ENCODE results near the gene BMP2K. TPM values are rescaled to one million over a fixed set of nuclear protein-coding genes. Genes with fewer than 3 reads are reported as not detected.
A peak's percentile ranks its signal among the peaks of the same experiment; 100 is the strongest.

BMP2K gene
- polyA plus RNA-seq, 2 of the 4 experiments (the other 2 are of a cell fraction): 9.9 to 19.7 TPM

DNA sequence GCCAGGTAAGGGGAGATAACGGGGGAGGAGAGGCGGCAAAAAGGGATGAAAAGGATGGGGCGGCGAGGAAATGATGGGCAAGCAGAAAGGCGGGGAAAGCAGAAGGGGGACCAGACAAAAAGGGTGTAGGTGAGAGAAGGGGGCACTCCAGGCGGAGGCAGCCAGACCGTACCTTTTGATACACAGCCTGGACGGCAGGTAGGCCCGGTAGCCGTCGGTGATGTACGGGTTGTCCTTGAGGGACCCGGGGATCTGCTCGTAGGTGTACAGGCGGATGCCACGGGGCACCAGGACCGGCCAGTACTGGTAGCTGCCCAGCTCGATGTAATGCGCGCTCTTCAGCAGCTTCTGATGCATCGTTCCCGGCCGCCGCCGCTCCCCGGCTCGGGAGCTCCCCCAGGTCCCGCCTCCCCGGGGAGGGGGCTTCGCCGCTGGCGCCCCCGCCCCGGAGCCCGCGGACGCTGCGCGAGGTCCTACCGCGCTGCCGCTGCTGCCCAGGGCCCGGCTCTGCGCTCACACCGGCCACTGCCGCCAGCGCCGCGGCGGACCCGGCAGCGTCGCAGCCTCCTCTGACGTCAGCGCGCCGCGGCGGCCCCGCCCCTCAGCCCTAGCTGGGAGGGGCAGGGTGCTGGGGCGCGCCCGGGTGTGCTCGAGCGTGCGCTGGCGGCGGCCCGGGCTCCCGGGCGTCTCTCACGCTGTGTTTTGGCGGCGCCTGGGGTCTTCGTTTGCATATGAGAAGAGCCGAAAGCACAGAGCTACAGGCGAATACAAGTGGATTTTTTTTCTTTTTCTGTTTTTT lies 162.9 kb downstream of the BMP2K start, which contains the start of gene PAQR3 (continued):
- TF ChIP-seq PBX3 (IDR thresholded peaks at IDR 0.05) (no peak), TP53 (CRISPR knock-in tag; IDR thresholded peaks at IDR 0.05) (no peak), SREBF2 (IDR thresholded peaks at IDR 0.05) (no peak), FOXS1 (CRISPR knock-in tag; IDR thresholded peaks at IDR 0.05) (no peak)
- TF ChIP-seq, protein P1, sequence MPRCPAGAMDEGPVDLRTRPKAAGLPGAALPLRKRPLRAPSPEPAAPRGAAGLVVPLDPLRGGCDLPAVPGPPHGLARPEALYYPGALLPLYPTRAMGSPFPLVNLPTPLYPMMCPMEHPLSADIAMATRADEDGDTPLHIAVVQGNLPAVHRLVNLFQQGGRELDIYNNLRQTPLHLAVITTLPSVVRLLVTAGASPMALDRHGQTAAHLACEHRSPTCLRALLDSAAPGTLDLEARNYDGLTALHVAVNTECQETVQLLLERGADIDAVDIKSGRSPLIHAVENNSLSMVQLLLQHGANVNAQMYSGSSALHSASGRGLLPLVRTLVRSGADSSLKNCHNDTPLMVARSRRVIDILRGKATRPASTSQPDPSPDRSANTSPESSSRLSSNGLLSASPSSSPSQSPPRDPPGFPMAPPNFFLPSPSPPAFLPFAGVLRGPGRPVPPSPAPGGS (IDR thresholded peaks at IDR 0.05): peak; percentile 92

DNA sequence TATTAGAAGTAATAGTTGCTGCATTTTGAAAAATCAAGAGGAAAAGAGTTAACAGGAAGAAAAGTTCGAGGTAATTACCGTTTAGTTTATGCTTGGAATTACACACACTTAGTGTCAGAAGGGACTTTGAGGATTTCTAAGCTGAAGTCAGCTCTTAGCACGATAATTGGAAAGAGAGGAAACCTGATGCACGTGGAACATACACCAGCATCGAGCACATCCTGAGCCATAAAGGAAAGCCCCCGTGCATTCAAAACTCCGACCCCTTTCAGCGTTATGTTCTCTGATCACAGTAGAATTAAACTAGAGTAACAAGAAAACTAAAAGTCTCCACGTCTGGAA lies 163.5 kb downstream of the BMP2K start:
- Histone ChIP-seq H3K4me1 (peaks cover 6% of the 10 kb centered on the region), H3K27ac (peak overlapping the region; percentile 71 to 98), H3K9me3 (no peaks in the 10 kb centered on the region), H3K4me3 (peak overlapping the region; percentile 55), H3K4me2 (peak overlapping the region; percentile 95)
- ChIA-PET CTCF (interaction anchor here (0.6 kb wide), 1 partner anchor 82 kb away, joined by 3 read pairs; no protein-coding TSS in a partner anchor), POLR2A (interaction anchor here (0.9 kb wide), 1 partner anchor 23 kb away, joined by 3 read pairs; no protein-coding TSS in a partner anchor)
- DNase-seq (ENCODE audit: low read depth in 1 of 2, low spot score in 1 of 2) (no peak), ATAC-seq (no peak; a peak in 2 of 6 replicates), FAIRE-seq (no peak)
- WGBS (ENCODE audit: missing lambda C conversion rate): 10% methylated on average over 9 of the region's 9 CpGs
- no peak for TF ChIP-seq EHF (CRISPR knock-in tag; IDR thresholded peaks at IDR 0.05)
- TF ChIP-seq, protein P2, sequence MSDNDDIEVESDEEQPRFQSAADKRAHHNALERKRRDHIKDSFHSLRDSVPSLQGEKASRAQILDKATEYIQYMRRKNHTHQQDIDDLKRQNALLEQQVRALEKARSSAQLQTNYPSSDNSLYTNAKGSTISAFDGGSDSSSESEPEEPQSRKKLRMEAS (IDR thresholded peaks at IDR 0.05): 0 out of 2 replicates have a peak, but pooled peaks have one; percentile 6

GRCh38 chr4:78940752-78941151 lies 164.6 kb downstream of the BMP2K start:
- Histone ChIP-seq H3K4me3 (no peak overlapping the region), H3K4me1 (peaks cover 6% of the 10 kb centered on the region), H3K27ac (no peak overlapping the region), H3K4me2 (no peak overlapping the region), H3K9me3 (0 out of 3 replicates have a peak, but pooled peaks cover 3% of the 10 kb centered on the region)
- FAIRE-seq (no peak), DNase-seq (ENCODE audit: low read depth in 1 of 2, low spot score in 1 of 2) (no peak), ATAC-seq (no peak)
- CTCF ChIA-PET: no interaction called here
- WGBS (ENCODE audit: missing lambda C conversion rate): 91% methylated on average over 5 of the region's 5 CpGs
- TF ChIP-seq FOSL2 (IDR thresholded peaks at IDR 0.05) (no peak), FOSL2 (CRISPR knock-in tag; IDR thresholded peaks at IDR 0.05) (no peak), NPAS2 (CRISPR knock-in tag; IDR thresholded peaks at IDR 0.05; ENCODE audit: borderline replicate concordance) (no peak), ATOH8 (CRISPR knock-in tag; IDR thresholded peaks at IDR 0.05; ENCODE audit: low read depth) (no peak), POLR2A (IDR thresholded peaks at IDR 0.05; ENCODE audit: low read length) (no peak), ELK1 (IDR thresholded peaks at IDR 0.05; ENCODE audit: low read depth, low read length) (no peak), RFX5 (IDR thresholded peaks at IDR 0.05) (no peak), CEBPB (IDR thresholded peaks at IDR 0.05) (no peak), TP53 (CRISPR knock-in tag; IDR thresholded peaks at IDR 0.05) (no peak), HMGXB4 (CRISPR knock-in tag; IDR thresholded peaks at IDR 0.05; ENCODE audit: borderline replicate concordance) (no peak), ZC3H11A (IDR thresholded peaks at IDR 0.05) (no peak), ESRRA (IDR thresholded peaks at IDR 0.05; ENCODE audit: borderline replicate concordance, low read length) (no peak), ZNF302 (CRISPR knock-in tag; IDR thresholded peaks at IDR 0.05) (no peak), TFCP2L1 (CRISPR knock-in tag; IDR thresholded peaks at IDR 0.05) (no peak), FOSB (CRISPR knock-in tag; IDR thresholded peaks at IDR 0.05) (no peak), BHLHE40 (IDR thresholded peaks at IDR 0.05; ENCODE audit: low read depth, low read length) (no peak), CBX8 (IDR thresholded peaks at IDR 0.05) (no peak), ZFP36 (IDR thresholded peaks at IDR 0.05; ENCODE audit: borderline replicate concordance, partially characterized antibody) (no peak), CHD4 (IDR thresholded peaks at IDR 0.05; ENCODE audit: borderline replicate concordance) (no peak), KDM5A (IDR thresholded peaks at IDR 0.05) (no peak)
- TF ChIP-seq, protein P2 (IDR thresholded peaks at IDR 0.05): no peak
- POLR2A ChIA-PET: no interaction called here

All from A549 (cell line).